NCI-H226 (cell line): Measurements from ENCODE around the gene MXRA8.

Experiments
- DNase-seq: peaks from one replicate; pipeline ENCODE4 v3.0.0-alpha.2; 2015

Gene MXRA8

GRCh38 chr1:1333551-1334241 lies 24.7 kb downstream of the MXRA8 start:
- no peak for DNase-seq

GRCh38 chr1:1332774-1333480 lies 25.4 kb downstream of the MXRA8 start:
- no peak for DNase-seq

GRCh38 chr1:1332031-1332755 lies 26.2 kb downstream of the MXRA8 start:
- DNase-seq = no peak

- no peak for DNase-seq
Observed at GRCh38 chr1:1331068-1331965, 27.0 kb downstream of the MXRA8 start, which contains the start of gene TAS1R3. TAS1R3 (plus strand) TSS chr1:1331280; CDS start chr1:1331346, 66 bp downstream.

- DNase-seq = peak; percentile 8
Observed at GRCh38 chr1:1330366-1331067, 27.8 kb downstream of the MXRA8 start.

- no peak for DNase-seq
Observed at GRCh38 chr1:1329304-1330210, 28.8 kb downstream of the MXRA8 start.

- no peak for DNase-seq
Observed at GRCh38 chr1:1328254-1328653, 30.1 kb downstream of the MXRA8 start.

- DNase-seq = no peak
Observed at GRCh38 chr1:1327291-1327690, 31.1 kb downstream of the MXRA8 start.

- no peak for DNase-seq
Observed at GRCh38 chr1:1326075-1326605, 32.2 kb downstream of the MXRA8 start.

- DNase-seq = no peak
Observed at GRCh38 chr1:1325288-1326074, 32.9 kb downstream of the MXRA8 start.

- peak; percentile 83 for DNase-seq
Observed at GRCh38 chr1:1324524-1325287, 33.6 kb downstream of the MXRA8 start, which contains the start of the genes CPTP and INTS11. CPTP (plus strand) TSS chr1:1324802; CDS start chr1:1326911, 2,109 bp downstream. INTS11 (minus strand) TSS chr1:1324660; CDS start chr1:1324608, 52 bp downstream.

GRCh38 chr1:1324084-1324523 lies 34.3 kb downstream of the MXRA8 start:
- DNase-seq = no peak

- DNase-seq = no peak
Observed at GRCh38 chr1:1322952-1323351, 35.4 kb downstream of the MXRA8 start.

- DNase-seq = no peak
Observed at GRCh38 chr1:1322418-1322817, 35.9 kb downstream of the MXRA8 start.

- DNase-seq = no peak
Observed at GRCh38 chr1:1321477-1321876, 36.9 kb downstream of the MXRA8 start.

GRCh38 chr1:1320666-1321448 lies 37.5 kb downstream of the MXRA8 start:
- DNase-seq = no peak

GRCh38 chr1:1319646-1319941 lies 38.8 kb downstream of the MXRA8 start:
- no peak for DNase-seq
